ENCODE measurements around the gene PLEKHG5.

Gene PLEKHG5, protein sequence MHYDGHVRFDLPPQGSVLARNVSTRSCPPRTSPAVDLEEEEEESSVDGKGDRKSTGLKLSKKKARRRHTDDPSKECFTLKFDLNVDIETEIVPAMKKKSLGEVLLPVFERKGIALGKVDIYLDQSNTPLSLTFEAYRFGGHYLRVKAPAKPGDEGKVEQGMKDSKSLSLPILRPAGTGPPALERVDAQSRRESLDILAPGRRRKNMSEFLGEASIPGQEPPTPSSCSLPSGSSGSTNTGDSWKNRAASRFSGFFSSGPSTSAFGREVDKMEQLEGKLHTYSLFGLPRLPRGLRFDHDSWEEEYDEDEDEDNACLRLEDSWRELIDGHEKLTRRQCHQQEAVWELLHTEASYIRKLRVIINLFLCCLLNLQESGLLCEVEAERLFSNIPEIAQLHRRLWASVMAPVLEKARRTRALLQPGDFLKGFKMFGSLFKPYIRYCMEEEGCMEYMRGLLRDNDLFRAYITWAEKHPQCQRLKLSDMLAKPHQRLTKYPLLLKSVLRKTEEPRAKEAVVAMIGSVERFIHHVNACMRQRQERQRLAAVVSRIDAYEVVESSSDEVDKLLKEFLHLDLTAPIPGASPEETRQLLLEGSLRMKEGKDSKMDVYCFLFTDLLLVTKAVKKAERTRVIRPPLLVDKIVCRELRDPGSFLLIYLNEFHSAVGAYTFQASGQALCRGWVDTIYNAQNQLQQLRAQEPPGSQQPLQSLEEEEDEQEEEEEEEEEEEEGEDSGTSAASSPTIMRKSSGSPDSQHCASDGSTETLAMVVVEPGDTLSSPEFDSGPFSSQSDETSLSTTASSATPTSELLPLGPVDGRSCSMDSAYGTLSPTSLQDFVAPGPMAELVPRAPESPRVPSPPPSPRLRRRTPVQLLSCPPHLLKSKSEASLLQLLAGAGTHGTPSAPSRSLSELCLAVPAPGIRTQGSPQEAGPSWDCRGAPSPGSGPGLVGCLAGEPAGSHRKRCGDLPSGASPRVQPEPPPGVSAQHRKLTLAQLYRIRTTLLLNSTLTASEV

DNA sequence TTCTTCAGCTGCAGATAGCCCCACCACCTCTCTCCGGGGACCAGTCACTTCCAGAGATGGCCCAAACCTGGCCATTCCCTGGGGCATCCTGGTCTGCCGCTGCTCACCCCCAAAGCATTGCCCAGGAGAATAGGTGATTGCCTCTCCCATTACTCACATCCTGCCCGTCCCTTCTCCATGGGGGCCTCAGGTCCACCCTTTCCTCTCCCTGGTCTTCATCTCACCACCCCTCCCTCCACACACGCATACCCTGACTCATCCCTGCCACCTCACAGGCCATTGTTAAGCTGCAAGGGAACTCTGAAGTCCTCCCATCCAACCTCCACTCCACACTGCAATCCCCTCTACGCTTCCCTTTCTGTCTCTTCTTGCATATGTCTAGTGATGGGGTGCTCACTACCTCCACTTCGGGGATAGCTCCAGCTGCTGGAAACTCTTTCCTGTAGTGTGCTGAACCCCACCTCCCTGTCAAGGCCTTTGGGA is at the start of gene PLEKHG5:
PLEKHG5 (minus strand) TSS at position 188 of the 483 bp plus-strand sequence. CDS start 14,096 bp downstream, outside the sequence.
- DNase-seq = no peak

DNA sequence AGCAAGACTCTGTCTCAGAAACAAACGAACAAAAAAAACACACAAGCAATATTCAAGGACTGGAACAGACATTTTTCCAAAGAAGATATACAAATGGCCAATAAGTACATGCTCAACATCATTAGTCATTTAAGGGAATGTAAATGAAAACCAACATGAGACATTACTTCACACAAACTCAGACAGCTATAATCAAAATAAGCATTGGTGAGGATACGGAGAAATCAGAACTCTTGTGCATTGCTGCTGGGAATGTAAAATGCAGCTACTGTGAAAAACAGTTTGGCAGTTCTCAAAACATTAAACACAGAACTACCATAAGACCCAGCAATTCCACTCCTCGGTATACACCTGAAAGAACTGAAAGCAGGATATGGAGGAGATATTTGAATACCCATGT is 47.5 kb upstream of the PLEKHG5 start:
- DNase-seq = no peak

DNA sequence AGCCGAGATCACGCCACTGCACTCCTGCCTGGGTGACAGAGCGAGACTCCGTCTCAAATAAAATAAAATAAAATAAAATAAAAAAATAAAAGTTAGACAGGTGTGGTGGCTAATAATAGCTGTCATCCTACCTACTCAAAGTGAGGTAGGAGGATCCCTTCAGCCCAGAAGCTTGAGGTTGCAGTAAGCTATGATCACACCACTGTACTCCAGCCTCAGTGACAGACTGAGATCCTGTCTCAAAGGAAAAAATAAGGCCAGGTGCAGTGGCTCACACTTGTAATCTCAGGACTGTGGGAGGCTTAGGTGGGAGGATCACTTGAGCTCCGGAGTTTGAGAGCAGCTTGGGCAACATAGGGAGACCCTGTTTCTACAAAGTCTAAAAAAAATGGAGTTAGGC is 44.8 kb upstream of the PLEKHG5 start:
- DNase-seq = no peak

DNA sequence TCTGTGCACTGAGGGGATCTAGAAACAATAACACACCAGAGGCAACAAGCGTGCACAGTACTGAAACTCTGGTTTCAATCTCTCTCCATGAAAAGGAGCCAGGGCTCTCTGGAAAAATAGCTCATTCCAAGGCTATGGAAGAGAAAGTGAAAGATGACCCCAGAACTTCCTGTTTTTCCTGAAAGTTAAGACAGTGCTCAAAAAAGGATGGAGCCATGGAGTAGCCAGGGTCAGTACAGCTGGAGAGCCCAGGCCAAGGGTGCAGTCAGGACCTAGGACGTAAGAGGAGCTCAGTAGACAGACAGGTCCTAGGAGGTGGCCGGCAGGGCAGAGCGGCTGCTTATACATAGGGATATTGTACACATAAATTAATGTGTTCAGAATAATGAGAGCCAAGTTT is 43.7 kb upstream of the PLEKHG5 start:
- DNase-seq = no peak

DNA sequence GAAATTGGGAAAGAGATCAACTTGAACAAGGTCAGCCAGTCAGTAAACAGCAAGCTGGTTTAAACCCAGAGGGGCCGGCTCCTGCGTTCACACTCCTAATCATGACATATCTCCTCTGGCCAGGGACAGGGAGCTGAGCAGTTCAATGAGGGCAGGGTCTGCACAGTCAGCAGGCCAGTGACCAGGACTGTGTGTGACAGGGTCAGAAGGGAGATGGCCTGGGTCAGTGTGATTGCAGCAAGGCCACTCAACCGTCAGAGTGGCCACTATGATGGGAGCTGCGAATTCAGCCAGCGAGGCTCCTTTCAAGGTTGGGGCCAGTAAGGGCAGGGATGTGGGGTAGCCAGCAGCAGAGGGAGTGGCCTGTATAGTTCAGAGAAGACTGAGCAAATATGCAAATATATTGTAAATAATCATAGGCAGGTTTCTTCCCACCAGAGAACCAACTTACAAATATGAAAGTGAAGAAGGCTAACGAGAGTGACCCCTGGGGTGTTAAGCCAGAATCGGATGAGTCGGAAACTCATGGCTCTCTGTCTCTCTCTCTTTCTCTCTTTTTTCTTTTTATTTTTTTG is 42.9 kb upstream of the PLEKHG5 start:
- DNase-seq = no peak

DNA sequence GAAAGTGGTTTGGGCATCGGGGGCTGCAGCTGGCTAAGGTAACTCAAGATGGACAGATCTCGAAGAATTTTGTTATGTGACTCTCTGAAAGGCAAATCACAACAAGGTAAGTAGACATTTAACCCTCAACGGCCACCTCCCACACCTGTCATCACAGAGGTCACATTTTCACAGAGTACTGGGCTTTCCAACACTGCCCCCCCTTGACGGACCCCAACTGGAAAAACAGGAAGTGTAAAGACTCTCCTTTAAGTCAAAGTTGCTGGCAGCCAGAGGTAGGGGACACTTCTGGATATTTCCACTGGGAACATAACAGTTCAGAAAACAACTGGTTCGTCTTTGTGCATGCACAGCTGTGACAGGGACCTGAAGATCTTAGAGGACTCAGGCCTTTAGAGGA is 40.5 kb upstream of the PLEKHG5 start:
- DNase-seq = no peak

DNA sequence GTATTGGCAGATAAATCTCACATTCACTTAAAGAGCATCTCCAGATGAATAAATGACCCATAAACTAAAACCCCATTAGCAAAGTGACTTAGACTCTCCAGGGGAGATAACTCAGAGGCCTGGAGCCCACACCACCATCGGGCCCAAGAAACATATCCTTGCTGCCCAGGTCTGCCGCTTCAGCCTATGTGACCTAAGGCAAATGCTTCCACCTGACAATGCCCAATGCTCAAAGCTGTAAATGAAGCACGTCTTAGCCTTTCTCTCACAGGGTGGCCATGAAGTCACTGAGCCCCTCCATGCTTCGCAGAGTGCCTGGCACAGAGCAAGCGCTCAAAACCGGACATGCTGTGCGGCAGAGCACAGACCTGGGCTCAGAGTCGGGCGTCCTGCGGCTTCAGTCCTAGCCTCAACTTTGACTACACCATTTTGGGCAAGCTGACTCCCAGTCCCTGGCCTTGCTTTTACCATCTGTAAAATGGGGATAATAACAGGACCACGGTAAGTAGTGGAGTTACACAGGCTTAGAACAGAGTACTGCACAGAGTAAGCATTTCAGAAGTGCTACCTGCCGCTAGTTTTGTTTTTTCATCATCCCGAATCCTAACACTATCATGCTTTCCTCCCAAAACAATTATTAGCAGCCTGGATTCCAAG is 39.2 kb upstream of the PLEKHG5 start:
- DNase-seq = no peak

DNA sequence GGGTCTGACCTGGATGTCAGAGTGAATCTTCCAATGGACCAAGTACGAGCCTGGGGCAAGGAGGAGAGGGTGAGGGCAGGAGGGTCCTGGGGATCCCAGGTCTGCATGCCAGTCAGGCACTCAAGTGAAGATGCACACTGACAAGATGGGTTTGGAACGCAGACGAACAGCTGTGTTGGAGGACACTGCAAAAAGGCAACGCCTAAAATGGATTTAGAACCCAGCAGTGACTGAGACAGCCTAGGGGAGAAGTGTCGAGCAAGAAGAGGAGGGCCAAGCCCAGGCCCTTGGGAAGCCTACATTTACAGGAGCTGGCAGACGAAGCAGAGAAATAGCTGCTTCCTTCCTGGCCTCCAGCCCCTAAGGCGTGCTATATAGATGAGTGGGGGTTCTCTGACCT is 37.0 kb upstream of the PLEKHG5 start:
- no peak for DNase-seq

DNA sequence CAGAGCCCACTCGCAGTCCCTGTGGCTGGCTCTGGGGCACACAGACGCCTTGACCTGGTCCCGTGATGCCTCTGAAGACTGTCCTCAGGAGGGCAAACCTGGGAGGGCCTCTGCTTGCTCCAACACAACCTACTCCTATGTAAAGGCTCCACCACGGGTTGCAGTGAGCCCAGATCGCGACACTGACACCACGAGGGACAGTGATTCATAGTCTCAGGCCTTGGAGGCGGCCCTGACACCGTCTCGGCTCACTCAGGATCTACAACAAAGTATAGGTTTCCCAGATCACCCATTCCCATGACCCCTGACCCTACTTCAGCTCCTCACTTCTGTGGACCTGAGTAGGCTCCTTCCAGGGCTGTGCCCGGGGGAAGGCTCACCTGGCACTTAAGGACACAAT is 34.8 kb upstream of the PLEKHG5 start:
- no peak for DNase-seq

DNA sequence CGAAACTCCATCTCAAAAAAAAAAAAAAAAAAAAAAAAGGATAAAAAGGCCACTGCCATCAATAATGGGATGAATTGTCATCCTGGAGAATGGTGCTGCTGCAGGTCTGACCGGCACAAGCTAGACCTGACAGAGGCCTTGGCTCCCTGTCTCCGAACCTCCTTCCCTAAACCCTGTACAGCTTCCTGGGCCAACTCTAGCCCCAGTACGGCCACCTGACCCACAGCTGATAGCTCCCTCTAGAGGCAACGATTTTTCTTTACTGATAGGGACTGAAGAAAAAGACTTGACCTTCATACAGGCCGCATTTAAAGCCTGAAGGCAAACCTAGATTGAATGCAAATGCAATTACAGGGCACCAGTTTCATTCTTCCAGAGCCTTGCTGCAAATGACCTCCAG is 32.1 kb upstream of the PLEKHG5 start:
- DNase-seq = peak in 1 of 2 experiments; percentile 29

DNA sequence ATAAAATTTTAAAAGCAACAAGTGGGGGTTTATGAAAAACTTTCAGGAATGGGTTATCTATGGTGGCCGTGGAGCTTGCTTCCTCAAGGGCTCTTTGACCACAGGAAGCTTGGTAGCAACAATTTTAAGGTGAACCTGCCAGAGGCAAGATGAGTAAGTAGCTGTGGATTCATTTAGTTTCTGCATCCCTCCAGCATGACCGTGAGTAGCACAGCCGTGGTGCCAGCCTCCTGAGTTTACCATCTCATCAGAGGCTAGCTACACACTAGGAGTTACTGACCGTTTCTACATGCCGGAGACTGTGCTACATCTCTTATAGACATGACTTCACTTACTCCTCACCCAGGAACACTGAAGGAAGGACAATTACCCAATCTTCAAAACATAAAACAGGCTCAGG is 30.1 kb upstream of the PLEKHG5 start:
- DNase-seq = no peak

DNA sequence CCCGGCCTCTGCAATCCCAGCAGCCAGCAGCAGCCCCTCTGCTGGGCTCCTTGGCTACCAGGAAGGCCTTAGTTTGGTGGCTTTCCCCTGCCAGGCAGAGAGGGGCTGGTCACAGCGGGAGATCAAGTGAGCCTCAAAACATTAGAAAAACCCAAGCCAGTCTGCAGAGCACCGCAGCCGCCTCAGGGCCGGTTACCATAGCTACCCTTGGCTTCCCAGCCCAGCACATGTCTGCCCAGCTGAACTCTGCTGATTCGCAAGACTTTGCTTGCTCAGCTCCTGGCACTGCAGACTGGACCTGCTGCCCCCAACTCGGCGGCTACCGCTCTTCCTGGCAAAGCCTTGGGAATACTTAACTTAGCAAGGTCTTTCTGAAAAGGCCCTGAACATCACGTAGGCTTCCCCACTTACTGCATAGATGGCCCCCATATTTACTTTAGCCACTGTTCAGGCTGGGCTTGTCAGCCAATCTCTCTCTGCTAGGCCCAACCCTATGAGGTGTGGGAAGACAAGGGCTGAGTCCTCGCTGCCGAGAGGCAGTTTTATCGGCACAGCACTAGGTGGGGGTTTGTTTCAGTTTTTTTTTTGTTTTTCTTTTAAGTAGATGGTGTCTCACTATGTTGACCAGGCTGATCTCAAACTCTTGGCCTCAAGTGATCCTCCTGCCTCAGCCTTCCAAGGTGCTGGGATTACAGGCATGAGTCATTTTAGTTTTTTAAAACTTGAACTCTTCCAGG is 28.6 kb upstream of the PLEKHG5 start:
- DNase-seq = peak; percentile 89 to 92

DNA sequence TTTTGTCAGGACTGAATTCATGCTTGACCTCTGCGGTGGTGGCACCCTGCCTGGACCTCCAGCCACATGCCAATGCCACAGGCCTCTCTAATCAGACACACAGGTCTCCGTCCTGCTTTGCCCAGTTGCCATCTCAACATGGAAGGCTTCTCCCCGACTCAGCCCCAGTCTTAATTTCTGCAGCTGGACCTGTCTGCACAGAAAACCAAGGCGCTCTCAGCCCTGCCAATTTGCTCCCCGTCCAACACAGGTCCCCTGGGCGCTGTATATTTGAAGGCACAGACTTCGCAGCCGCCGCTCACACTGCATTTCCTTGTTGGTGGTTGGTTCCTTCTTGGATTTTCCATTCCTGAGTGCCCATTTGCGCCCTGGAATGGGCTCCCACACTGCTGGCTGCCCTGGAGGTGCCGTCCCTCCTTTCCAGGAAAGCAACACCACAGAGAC is 28.0 kb upstream of the PLEKHG5 start:
- DNase-seq = peak; percentile 80 to 87

DNA sequence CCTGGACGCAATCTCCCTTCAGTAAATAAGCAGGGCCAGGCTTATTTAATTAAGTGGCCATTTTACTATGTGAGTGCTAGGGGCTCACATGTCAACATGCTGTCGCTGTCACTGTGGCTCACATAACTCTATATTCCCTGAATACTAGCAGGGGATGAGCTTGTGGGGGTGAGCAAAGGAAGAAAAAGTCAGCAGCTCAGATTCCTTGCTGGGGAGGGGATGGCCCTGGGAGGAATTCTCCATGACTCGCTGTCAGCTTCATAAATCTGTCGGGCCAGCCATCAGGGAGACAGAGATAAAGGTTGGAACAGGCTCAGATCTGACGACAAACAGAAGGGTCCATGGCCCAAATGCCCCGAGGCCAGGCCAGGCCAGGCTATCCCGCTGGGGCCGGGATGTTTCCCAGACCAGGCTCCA is 26.0 kb upstream of the PLEKHG5 start:
- DNase-seq = no peak

DNA sequence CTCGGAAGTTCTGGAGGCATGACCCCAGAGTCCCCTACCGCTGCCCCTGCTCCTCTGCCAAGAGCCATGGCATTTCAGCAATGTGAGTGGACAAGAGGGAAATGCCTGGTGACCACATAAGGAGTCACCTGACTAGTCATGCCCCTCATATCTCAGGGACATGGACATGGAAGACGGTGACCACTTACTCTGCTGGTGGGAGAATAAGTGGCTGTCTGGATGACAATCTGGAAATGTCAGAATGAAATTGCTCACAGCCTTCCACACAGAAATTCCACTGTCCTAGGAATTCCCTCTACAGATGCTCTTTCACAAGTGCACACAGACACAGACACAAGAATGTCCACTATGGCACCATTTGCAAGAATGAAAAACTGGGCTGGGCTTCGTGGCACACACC is 24.3 kb upstream of the PLEKHG5 start:
- no peak for DNase-seq

DNA sequence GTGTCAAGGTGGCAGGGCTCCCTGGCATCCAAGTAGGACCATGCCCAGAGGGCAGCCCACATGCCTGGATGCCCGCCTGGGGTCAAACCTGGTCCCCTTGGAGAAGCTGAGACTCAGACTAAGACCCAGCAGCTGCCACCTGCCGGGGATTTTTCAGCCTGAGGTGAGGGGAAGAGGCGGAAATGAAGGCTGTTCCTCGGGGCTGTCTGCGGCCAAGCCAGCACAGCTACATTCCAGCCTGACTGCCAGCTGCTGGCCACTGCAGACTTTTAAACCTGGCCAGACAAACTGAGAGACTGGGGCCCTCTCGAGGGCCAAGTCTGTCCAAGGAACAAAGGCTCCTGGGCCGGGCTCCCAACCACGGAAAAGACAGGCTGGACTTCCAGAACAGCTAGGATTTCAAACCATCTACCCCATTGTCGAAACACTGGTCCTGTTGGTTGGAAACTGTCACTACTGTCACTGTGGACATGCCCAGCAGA is 21.9 kb upstream of the PLEKHG5 start:
- no peak for DNase-seq

DNA sequence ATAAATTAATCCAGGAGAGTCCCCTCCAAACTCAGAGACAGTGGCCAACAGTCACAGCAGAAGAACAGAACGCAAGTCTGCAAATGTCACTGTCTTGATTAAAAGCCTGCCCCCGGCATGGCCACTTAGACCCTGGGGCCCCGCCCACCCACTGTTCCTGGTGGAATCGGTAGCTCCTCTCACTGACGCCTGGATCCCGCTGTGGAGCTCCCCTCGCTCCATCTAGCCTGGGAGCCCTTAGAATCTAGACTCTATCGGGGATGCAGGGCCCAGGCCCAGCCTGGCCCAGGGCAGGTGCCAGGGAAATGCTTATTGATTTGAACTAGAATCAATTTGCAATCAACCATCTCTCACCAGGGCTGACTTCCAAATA is 21.4 kb upstream of the PLEKHG5 start:
- no peak for DNase-seq

DNA sequence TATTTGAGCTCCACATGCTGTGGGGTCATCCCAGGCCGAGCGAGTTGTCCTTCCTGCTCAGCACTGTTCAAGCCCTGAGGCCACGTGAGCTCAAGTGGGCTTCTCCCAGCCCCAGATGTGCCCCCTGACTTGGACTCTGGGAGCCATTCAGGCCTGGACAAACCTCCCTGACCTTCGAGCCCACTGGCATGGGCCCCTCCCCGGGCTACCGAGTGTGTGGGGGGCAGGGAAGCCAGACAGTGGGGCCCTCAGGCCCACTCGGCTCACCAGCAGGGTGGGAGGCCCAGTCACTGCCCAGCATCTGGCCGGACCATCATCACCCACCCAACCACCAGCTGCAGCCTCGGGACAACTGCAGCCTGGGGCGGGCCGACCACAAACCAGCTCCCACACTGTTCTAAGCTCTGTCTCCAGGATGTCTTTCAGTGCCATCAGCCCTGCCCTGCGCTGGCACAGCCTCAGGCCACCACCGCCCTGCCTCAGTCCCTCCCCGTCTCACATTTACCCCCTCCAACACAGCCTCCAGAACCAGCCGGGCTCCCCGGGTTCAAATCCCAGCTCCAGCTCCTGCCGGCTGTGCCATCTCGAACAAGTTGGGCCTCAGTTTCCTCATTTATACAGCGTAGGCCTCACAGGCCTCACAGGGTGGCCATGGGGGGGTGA is 20.9 kb upstream of the PLEKHG5 start:
- DNase-seq = no peak

DNA sequence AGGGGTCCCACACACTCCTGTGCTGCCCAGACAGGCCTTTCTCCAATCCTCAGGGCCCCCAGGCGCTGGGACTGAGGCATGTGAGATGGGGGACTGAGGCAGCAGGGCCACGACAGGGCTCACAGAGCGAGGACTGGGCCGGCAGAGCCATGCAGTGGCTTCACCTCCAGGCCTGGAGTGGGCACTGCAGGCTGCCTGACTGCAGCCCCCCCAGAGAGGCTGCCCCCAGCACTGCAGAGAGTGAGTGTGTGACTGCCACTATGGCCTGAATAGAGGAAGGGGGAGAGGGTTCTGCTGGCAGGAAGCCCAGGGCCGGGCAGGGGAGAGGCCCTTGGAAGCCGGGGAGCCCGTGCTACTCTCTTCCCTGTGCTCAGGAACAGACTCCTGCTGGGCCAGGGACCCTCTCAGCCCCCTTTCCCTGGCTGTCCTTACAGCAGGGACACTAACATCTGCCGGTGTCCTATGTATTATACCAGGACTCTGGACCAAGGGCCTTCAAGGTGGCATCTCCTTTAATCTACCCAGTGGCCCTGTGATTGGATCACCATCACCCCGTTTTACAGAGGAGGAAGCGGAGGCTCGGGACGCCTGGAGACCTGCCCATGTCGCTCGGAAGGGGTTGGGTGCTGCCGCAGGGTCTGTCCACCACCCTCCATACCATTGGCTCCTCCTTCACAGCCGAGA is 20.2 kb upstream of the PLEKHG5 start:
- no peak for DNase-seq

DNA sequence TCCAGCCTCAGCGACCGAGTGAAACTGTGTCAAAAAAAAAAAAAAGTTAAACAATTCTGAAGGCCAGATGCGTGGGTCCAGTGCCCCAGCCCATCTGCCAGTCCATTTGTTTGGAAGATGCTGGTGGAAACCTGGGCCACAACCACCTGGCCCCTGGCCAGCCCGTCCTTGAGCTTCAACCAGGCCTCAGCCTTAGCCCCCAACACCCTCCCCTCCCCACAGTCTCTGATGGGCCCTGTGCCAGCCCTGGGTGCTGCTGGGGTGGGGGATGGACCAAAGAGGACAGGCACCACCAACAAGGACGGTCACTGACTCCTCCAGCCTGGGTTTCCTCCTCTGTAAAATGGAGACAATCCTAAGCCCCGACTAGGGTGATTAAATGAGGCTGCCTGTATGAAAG is 19.6 kb upstream of the PLEKHG5 start:
- peak in 1 of 2 experiments; percentile 75 for DNase-seq

DNA sequence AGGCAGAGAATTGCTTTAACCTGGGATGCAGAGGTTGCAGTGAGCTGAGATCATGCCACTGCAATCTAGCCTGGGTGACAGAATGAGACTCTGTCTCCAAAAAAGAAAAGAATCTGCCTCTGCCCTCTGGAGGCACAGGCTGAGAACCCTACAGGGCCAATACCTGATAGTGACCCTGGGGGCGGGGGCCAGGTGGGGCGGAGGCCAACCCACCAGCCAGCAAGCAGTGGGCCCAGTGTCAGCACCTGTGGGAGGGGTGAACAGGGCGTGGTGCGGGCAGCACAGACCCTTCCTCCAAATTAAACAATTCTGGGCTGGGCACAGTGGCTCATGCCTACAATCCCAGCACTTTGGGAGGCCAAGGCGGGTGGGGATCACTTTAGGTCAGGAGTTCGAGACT is 19.0 kb upstream of the PLEKHG5 start:
- no peak for DNase-seq

All from NCI-H446 (cell line).